Activated CD8-positive, alpha-beta memory T cell treated with anti-CD3 and anti-CD28 coated beads, Interleukin-2, amount 10 ng/mL, durations not matched to agents 7 days and 5 days (primary cell): Measurements from ENCODE around the gene SH3BP4. TPM values are rescaled to one million over a fixed set of nuclear protein-coding genes. Genes with fewer than 3 reads are reported as not detected.

Experiments used
- ATAC-seq: fragments of 150-1000 bp; cut with Tn5 transposase; one replicate; pipeline ENCODE4 v1.10.0; 2021; ENCODE audit warnings: moderate library complexity
- CTCF ChIA-PET: fragments of 350-600 bp; sonication (Branson Sonifier 250); formaldehyde crosslinking; loops from one replicate; lab custom pipeline; 2021; ENCODE audit warnings: antibody characterized with exemption; lab: Charles Lee
- DNase-seq: peaks from one replicate; pipeline ENCODE4 v3.0.0-alpha.2; 2020
- H3K27ac Mint-ChIP-seq: one replicate; pipeline ENCODE4 v1.8.0; 2021; ENCODE audit warnings: mild to moderate bottlenecking, mixed read lengths
- H3K27me3 Mint-ChIP-seq: one replicate; pipeline ENCODE4 v1.8.0; 2021; ENCODE audit warnings: mixed read lengths
- H3K36me3 Mint-ChIP-seq: one replicate; pipeline ENCODE4 v1.8.0; 2021; ENCODE audit warnings: mild to moderate bottlenecking, mixed read lengths
- H3K4me1 Mint-ChIP-seq: one replicate; pipeline ENCODE4 v1.8.0; 2021; ENCODE audit warnings: mixed read lengths
- H3K4me3 Mint-ChIP-seq: one replicate; pipeline ENCODE4 v1.8.0; 2021; ENCODE audit warnings: mild to moderate bottlenecking, moderate library complexity, mixed read lengths
- H3K9me3 Mint-ChIP-seq: one replicate; pipeline ENCODE4 v1.8.0; 2022; ENCODE audit warnings: low read depth, mixed read lengths
- total RNA-seq, 2 experiments: library from RNA; stranded (reverse); gene quantifications; one replicate each; pipeline ENCODE4 v1.2.3, GENCODE V29; 2021

SH3BP4 gene
- total RNA-seq, 2 experiments from 2014 or later = 0.12 TPM; not detected in 1

DNA sequence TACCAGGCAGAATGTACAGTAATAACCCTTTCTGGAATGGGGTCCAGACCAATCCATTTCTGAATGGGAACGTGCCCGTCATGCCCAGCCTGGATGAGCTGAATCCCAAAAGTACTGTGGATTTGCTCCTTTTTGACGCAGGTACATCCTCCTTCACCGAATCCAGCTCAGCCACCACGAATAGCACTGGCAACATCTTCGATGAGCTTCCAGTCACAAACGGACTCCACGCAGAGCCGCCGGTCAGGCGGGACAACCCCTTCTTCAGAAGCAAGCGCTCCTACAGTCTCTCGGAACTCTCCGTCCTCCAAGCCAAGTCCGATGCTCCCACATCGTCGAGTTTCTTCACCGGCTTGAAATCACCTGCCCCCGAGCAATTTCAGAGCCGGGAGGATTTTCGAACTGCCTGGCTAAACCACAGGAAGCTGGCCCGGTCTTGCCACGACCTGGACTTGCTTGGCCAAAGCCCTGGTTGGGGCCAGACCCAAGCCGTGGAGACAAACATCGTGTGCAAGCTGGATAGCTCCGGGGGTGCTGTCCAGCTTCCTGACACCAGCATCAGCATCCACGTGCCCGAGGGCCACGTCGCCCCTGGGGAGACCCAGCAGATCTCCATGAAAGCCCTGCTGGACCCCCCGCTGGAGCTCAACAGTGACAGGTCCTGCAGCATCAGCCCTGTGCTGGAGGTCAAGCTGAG, 89.6 kb downstream of the SH3BP4 start:
- Mint-ChIP-seq H3K27me3 (peaks cover 9% of the 10 kb centered on the region), H3K36me3 (no peaks in the 10 kb centered on the region), H3K9me3 (no peaks in the 10 kb centered on the region), H3K4me1 (peaks cover 12% of the 10 kb centered on the region), H3K27ac (no peak overlapping the region), H3K4me3 (no peak overlapping the region)
- ATAC-seq (no peak), DNase-seq (no peak)
- CTCF ChIA-PET = no interaction called here

DNA sequence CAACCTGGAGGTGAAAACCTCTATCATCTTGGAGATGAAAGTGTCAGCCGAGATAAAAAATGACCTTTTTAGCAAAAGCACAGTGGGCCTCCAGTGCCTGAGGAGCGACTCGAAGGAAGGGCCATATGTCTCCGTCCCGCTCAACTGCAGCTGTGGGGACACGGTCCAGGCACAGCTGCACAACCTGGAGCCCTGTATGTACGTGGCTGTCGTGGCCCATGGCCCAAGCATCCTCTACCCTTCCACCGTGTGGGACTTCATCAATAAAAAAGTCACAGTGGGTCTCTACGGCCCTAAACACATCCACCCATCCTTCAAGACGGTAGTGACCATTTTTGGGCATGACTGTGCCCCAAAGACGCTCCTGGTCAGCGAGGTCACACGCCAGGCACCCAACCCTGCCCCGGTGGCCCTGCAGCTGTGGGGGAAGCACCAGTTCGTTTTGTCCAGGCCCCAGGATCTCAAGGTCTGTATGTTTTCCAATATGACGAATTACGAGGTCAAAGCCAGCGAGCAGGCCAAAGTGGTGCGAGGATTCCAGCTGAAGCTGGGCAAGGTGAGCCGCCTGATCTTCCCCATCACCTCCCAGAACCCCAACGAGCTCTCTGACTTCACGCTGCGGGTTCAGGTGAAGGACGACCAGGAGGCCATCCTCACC, 90.2 kb downstream of the SH3BP4 start:
- Mint-ChIP-seq H3K4me3 (no peak overlapping the region), H3K4me1 (peaks cover 12% of the 10 kb centered on the region), H3K27ac (no peak overlapping the region), H3K27me3 (peaks cover 11% of the 10 kb centered on the region), H3K9me3 (no peaks in the 10 kb centered on the region), H3K36me3 (no peaks in the 10 kb centered on the region)
- DNase-seq (no peak), ATAC-seq (no peak)
- CTCF ChIA-PET = no interaction called here

DNA sequence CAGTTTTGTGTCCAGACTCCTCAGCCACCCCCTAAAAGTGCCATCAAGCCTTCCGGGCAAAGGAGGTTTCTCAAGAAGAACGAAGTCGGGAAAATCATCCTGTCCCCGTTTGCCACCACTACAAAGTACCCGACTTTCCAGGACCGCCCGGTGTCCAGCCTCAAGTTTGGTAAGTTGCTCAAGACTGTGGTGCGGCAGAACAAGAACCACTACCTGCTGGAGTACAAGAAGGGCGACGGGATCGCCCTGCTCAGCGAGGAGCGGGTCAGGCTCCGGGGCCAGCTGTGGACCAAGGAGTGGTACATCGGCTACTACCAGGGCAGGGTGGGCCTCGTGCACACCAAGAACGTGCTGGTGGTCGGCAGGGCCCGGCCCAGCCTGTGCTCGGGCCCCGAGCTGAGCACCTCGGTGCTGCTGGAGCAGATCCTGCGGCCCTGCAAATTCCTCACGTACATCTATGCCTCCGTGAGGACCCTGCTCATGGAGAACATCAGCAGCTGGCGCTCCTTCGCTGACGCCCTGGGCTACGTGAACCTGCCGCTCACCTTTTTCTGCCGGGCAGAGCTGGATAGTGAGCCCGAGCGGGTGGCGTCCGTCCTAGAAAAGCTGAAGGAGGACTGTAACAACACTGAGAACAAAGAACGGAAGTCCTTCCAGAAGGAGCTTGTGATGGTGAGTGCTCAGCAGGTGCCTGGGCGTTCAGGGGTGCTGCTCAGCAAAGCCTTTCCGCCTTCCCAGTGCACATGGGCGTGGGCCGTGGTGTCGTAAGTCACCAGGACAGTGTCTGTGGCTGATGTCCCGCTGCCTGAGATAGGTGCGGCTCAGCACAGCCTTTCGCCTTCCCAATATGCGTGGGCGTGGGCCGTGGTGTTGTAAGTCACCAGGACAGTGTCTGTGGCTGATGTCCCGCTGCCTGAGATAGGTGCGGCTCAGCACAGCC, 91.0 kb downstream of the SH3BP4 start:
- Mint-ChIP-seq H3K27ac (no peak overlapping the region), H3K9me3 (no peaks in the 10 kb centered on the region), H3K4me1 (peaks cover 12% of the 10 kb centered on the region), H3K36me3 (no peaks in the 10 kb centered on the region), H3K4me3 (no peak overlapping the region), H3K27me3 (peaks cover 14% of the 10 kb centered on the region)
- CTCF ChIA-PET = no interaction called here
- DNase-seq (no peak), ATAC-seq (no peak)

DNA sequence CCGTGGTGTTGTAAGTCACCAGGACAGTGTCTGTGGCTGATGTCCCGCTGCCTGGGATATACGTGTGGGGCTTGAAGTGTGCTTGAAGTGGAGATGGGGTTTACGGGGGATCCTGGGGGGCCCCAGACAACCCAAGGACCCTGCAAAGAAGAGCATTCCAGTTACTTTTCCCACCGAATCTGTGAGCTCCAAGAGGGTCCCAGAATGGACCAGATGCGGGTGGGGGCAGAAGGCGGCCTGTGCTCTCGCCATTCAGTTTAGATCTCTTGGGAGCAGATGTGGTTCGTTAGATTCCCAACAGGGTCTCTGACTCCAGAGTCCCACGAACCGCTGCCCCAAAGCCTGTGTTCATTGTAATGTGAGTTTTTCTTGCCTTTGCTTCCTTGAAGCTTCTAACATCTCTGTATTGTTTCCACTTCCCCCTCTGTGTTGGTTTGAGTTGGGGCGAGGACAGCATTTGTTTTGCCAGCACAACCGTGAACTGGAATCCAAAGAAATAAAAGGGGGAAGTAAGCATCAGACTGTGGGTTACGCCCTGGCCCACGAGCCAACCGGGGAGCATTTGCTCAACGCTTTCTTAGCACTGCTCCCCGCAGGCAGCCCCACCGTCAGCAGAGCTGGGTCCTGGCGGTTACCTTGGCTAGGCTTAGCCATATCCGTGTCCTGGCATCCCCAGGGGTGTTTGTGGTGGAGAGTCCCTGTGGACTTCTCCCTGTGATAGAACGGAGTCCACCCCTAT, 92.1 kb downstream of the SH3BP4 start:
- H3K9me3 Mint-ChIP-seq = no peaks in the 10 kb centered on the region
- no peaks in the 10 kb centered on the region for H3K36me3 Mint-ChIP-seq
- H3K27ac Mint-ChIP-seq = no peak overlapping the region
- peaks cover 12% of the 10 kb centered on the region for H3K4me1 Mint-ChIP-seq
- H3K27me3 Mint-ChIP-seq = peaks cover 18% of the 10 kb centered on the region
- no peak overlapping the region for H3K4me3 Mint-ChIP-seq
- DNase-seq (no peak), ATAC-seq (no peak)
- CTCF ChIA-PET = no interaction called here

DNA sequence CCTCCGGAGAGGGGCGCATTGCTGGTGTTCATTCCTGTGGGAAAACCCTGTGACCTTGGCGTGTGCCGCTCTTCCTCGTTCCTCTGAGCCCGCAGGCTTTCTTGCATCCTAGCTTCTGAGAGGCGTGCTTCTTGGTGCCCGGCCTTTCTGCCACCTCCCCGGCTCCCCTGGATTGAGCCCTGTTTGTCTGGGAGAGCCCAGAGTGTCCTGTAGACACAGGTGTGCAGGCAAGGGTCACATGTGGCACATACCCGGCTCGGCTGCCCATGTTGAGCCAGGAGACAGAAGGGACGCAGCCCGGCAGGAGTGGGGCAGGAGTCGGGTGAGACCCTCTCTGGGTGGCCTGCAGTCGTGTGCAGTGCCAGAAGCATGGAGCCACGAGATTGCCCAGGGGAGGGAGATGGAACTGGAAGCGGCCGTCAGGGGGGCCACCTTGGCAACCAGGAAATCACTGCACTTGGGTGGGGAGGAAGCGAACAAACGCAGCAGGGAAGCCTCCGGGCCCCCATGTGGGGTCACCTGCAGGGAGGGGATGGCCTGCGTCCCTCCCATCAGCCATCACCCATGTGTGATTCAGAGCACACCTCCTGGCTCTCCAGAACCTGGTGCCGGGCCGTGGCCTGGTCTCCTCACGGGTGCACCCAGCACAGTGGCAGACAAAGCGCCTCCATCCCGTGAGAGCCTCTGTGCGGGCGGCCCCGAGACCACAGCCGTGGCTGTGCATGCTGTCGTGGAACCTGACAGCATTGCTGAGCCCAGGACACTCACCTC, 92.9 kb downstream of the SH3BP4 start:
- Mint-ChIP-seq H3K27ac (no peak overlapping the region), H3K36me3 (no peaks in the 10 kb centered on the region), H3K4me3 (no peak overlapping the region), H3K9me3 (no peaks in the 10 kb centered on the region), H3K27me3 (peaks cover 18% of the 10 kb centered on the region), H3K4me1 (peaks cover 12% of the 10 kb centered on the region)
- CTCF ChIA-PET = no interaction called here
- DNase-seq (peak; percentile 42), ATAC-seq (no peak)

DNA sequence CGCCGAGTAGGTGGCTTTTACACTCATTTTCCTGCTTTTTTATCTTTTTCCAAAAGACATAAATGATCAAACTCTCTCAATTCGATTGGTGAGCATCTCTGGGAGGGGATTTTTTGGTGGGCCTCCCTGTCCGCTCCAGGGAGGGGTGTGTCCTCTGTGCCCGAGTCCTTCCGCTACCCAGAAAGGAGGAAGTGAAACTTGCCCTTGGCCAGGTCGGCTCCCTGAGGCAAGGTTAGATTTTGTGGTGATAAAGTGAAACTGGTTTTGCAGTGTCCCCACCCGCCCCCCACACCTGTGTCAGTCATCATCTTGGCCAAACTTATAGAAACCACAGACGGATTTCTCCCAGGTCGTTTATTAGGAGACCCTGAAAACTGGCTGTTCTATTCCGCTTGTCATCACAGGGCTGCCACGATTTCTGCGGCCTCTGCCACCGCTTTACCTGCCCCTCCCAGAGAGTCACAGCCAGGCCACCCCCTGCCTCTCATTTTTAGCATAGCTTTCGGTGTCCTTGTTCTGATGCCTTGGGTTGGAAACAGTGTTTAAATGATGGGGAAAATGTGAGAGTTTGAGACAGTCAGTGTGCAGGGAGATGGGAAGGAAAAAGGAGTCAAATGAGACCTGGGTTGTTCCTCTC, 93.6 kb downstream of the SH3BP4 start:
- DNase-seq = peak; percentile 45
- no peak overlapping the region for H3K27ac Mint-ChIP-seq
- peak; percentile 42 for ATAC-seq
- H3K4me1 Mint-ChIP-seq = peaks cover 12% of the 10 kb centered on the region
- CTCF ChIA-PET = no interaction called here
- H3K27me3 Mint-ChIP-seq = peaks cover 18% of the 10 kb centered on the region
- H3K9me3 Mint-ChIP-seq = no peaks in the 10 kb centered on the region
- H3K4me3 Mint-ChIP-seq = no peak overlapping the region
- H3K36me3 Mint-ChIP-seq = no peaks in the 10 kb centered on the region

DNA sequence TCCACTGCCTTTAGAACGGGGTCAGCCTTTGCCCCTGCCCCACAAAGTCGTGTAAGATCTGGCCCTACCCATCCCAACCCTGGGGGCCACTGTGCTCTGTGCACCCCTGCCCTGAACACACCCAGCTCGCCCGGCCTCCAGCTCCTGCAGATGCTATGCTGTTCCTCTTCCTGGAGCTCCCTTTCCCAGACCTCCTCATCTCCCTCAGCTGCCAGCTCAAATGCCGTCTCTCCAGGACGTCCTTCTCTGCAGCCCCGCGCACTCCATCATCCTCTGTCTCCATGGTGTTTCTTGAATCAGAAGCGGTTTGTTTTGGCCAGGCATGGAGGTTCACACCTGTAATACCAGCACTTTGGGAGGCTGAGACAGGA, 94.1 kb downstream of the SH3BP4 start:
- DNase-seq (no peak), ATAC-seq (no peak)
- Mint-ChIP-seq H3K27me3 (peaks cover 18% of the 10 kb centered on the region), H3K9me3 (no peaks in the 10 kb centered on the region), H3K4me3 (no peak overlapping the region), H3K36me3 (no peaks in the 10 kb centered on the region), H3K4me1 (peaks cover 12% of the 10 kb centered on the region), H3K27ac (no peak overlapping the region)
- CTCF ChIA-PET = no interaction called here

DNA sequence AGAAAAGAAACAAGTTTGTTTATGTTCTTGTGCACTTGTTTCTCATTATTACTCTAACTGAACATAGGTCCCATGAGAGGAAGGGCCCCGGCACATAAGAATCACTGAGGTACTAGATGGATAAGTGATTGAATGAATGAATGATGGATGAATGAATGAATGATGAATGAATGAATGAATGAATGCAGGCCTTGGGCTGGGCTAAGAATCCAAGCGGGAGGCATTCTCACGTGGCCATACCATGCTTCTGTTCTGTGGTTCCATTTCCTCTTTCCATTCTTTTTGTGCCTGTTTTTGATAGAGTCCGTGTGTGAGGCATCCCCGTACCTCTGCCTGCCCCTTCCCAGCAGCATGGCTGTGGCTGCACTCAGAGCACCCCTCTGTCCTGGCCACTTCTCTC, 94.8 kb downstream of the SH3BP4 start:
- CTCF ChIA-PET = no interaction called here
- Mint-ChIP-seq H3K4me3 (no peak overlapping the region), H3K36me3 (no peaks in the 10 kb centered on the region), H3K9me3 (no peaks in the 10 kb centered on the region), H3K27me3 (peaks cover 18% of the 10 kb centered on the region), H3K4me1 (peaks cover 12% of the 10 kb centered on the region), H3K27ac (no peak overlapping the region)
- ATAC-seq = no peak
- DNase-seq = no peak

DNA sequence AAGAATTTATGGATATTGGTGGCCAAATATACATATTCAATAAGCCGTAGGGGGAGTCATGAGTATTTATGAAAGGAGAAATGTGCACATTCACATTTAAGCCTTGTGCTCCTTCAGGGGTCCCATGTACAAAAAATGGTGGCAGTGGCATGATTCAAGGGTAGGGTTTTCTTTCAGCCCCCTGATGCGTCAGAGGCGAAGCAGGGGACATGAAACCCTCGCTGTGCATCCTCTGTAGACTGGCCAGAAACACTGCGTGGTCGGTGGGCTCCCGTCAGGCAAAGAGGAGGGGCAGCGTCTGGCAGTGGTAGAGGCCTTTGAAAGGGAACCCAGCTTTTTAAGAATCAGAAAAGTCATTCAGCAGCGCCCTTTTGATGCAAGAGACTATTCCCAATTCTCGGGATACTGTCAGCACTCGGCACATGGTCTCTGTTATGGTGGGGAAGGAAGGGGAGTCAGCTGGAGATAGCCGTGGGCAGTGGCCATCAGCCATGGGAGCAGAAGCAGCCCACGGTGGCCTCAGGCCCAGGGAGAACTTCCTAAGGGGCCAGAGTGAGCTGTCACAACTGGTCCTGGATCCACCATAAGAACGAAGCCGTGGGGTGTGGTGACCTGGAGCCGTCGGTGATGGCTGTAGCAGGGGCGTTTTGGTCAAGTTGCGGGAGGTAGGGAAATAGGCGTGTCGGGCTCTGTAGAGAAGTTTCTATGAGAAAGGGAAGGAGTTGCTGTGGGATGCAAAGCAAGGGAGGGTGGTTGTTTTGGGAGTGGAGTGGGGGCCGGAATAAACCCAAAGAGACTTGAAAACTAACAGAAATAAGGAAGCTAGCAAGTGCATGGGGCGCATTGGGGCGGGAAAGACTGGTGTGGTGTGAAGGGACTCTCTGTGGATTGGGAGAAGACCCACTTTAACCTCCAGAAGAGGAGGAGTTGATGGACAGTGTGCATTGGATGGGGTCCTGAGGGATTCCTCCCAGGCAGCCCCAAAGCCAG, 95.6 kb downstream of the SH3BP4 start:
- no peak for DNase-seq
- ATAC-seq = no peak
- Mint-ChIP-seq H3K36me3 (no peaks in the 10 kb centered on the region), H3K4me3 (no peak overlapping the region), H3K27ac (no peak overlapping the region), H3K9me3 (no peaks in the 10 kb centered on the region), H3K4me1 (peaks cover 12% of the 10 kb centered on the region), H3K27me3 (peaks cover 18% of the 10 kb centered on the region)
- CTCF ChIA-PET = no interaction called here

DNA sequence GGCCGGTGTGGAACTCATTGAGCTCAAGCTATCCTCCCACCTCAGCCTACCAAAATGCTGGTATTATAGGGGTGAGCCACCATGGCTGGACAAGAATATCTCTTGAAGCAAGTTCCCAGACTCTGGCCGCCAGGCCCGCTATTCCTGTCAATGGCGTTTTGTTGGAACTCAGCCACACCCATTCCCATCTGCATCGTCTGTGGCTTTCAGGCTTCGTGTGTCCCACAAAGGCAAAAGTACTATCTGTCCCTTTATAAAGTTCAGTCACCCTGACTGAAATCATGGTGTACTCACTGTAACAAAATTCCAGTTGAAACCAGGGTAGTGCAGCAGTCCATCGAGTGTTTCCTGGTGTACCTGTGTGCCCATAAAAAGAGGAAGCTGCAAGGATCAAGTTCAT, 96.7 kb downstream of the SH3BP4 start:
- CTCF ChIA-PET = no interaction called here

DNA sequence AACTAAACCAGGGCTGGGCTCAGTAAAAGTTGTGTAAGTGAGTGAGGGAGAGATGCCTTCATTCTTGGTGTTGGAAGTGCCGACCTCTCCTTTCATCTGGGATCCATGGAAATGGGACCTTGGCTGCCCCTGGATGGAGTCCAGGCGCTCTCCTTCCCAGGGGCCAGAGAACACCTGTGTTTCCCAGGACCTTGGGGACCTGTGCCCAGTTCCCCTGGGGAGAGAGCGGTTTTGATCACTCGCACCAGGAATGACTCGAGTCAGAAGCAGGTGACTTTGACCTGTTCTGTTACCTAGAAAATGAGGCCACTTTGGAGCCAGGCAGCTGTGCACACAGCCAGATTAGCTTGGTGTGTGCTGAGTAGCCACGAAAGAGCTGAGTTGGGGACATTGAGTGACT, 97.3 kb downstream of the SH3BP4 start:
- no peak overlapping the region for H3K4me3 Mint-ChIP-seq
- H3K9me3 Mint-ChIP-seq = no peaks in the 10 kb centered on the region
- peaks cover 18% of the 10 kb centered on the region for H3K27me3 Mint-ChIP-seq
- CTCF ChIA-PET = no interaction called here
- DNase-seq = no peak
- ATAC-seq = no peak
- H3K27ac Mint-ChIP-seq = no peak overlapping the region
- H3K4me1 Mint-ChIP-seq = peaks cover 12% of the 10 kb centered on the region
- H3K36me3 Mint-ChIP-seq = no peaks in the 10 kb centered on the region

More for the DNA sequence above, 96.7 kb downstream of the SH3BP4 start:
- no peak overlapping the region for H3K27ac Mint-ChIP-seq
- peaks cover 18% of the 10 kb centered on the region for H3K27me3 Mint-ChIP-seq
- H3K4me1 Mint-ChIP-seq = peaks cover 12% of the 10 kb centered on the region
- H3K36me3 Mint-ChIP-seq = no peaks in the 10 kb centered on the region
- ATAC-seq (no peak), DNase-seq (no peak)
- H3K9me3 Mint-ChIP-seq = no peaks in the 10 kb centered on the region
- no peak overlapping the region for H3K4me3 Mint-ChIP-seq
